B cell (primary cell): Measurements from ENCODE around the gene XYLT1.

Source experiments
- CTCF ChIP-seq: fragments of 200-600 bp; IDR thresholded peaks from one replicate; pipeline ENCODE4 v1.8.0; 2022; ENCODE audit warnings: antibody characterized with exemption, mild to moderate bottlenecking
- EZH2 ChIP-seq: IDR thresholded peaks from 2 replicates; pipeline ENCODE4 v1.6.1; 2012; ENCODE audit warnings: borderline replicate concordance, low read depth, mild to moderate bottlenecking, moderate library complexity, low read length; ENCODE audit not compliant: insufficient read depth, poor library complexity, severe bottlenecking

- TF ChIP-seq CTCF (no peak), EZH2 (no peak)
Measured at GRCh38 chr16:17311333-17312093, 159.2 kb downstream of the XYLT1 start.
